Upper lobe of right lung (tissue), 1 donor: Measurements from ENCODE around the gene LRP3. TPM values are rescaled to one million over a fixed set of nuclear protein-coding genes. Genes with fewer than 3 reads are reported as not detected.
A peak's percentile ranks its signal among the peaks of the same experiment; 100 is the strongest.

ENCODE experiments used
- ATAC-seq: fragments of 200-7000 bp; cut with Tn5 transposase; one replicate; pipeline ENCODE4 v1.9.1; 2020; ENCODE audit warnings: mild to moderate bottlenecking, moderate library complexity
- DNase-seq: peaks from one replicate; pipeline ENCODE4 v3.0.0-alpha.2; 2020
- H3K27ac ChIP-seq: fragments of 200-600 bp; one replicate; pipeline ENCODE4 v1.8.0; 2022
- H3K27me3 ChIP-seq: fragments of 200-600 bp; one replicate; pipeline ENCODE4 v1.8.0; 2022; ENCODE audit warnings: mild to moderate bottlenecking
- H3K36me3 ChIP-seq: fragments of 200-600 bp; one replicate; pipeline ENCODE4 v1.8.0; 2022
- H3K4me1 ChIP-seq: fragments of 200-600 bp; one replicate; pipeline ENCODE4 v1.8.0; 2022
- H3K4me3 ChIP-seq: fragments of 200-600 bp; one replicate; pipeline ENCODE4 v1.8.0; 2022; ENCODE audit warnings: mild to moderate bottlenecking
- H3K9me3 ChIP-seq: fragments of 200-600 bp; one replicate; pipeline ENCODE4 v1.8.0; 2022
- intact Hi-C: fragments of 100-400 bp; cut with DNase I; formaldehyde crosslinking; loops from one replicate; pipeline ENCODE4 v1.11.0; 2022
- total RNA-seq: library from RNA; stranded (reverse); fragmentation: NEBNext Ultra II Directional; extraction: Animal tissue kit (Norgen Biotek cat#: 25700); gene quantifications from one replicate; pipeline ENCODE4 v1.2.1, GENCODE V29; 2021
- TF ChIP-seq, protein P1 (sequence below): fragments of 200-600 bp; IDR thresholded peaks from one replicate; pipeline ENCODE4 v1.8.0; 2022; ENCODE audit warnings: antibody characterized with exemption
- donor health status: DM: no; HTN: yes; CAD: no; lungs with severe emphysema.

Gene LRP3
- total RNA-seq, 1 donor from 2014 or later, result 22.0 TPM

DNA sequence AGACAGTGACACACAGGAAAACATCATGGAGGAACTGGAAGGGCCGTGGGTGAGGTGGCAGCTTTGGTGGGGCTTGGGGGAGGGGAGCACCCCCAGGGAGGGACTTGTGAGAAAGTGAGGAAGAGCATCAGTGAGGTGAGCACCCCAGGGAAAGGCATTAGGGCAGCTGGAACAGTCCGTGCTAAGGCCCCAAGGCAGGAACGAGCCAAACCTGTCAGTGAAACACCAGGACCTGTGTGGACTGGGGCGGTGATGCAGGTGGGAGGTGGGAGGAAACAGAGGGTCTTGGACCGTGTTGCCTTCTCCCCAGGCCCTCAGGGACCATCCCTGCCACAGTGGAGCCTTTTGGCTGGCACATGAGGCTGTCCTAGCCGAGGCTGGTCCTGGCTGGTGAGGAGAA, 48.8 kb downstream of the LRP3 start:
- Histone ChIP-seq H3K27me3 (no peaks in the 10 kb centered on the region), H3K9me3 (peaks cover 8% of the 10 kb centered on the region), H3K4me1 (peaks cover 6% of the 10 kb centered on the region), H3K27ac (no peak overlapping the region), H3K36me3 (no peaks in the 10 kb centered on the region), H3K4me3 (no peak overlapping the region)
- intact Hi-C loops, result loop anchor here (5.0 kb wide), 1 partner anchor 164 kb away; no protein-coding TSS in a partner anchor
- TF ChIP-seq, protein P1, sequence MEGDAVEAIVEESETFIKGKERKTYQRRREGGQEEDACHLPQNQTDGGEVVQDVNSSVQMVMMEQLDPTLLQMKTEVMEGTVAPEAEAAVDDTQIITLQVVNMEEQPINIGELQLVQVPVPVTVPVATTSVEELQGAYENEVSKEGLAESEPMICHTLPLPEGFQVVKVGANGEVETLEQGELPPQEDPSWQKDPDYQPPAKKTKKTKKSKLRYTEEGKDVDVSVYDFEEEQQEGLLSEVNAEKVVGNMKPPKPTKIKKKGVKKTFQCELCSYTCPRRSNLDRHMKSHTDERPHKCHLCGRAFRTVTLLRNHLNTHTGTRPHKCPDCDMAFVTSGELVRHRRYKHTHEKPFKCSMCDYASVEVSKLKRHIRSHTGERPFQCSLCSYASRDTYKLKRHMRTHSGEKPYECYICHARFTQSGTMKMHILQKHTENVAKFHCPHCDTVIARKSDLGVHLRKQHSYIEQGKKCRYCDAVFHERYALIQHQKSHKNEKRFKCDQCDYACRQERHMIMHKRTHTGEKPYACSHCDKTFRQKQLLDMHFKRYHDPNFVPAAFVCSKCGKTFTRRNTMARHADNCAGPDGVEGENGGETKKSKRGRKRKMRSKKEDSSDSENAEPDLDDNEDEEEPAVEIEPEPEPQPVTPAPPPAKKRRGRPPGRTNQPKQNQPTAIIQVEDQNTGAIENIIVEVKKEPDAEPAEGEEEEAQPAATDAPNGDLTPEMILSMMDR, result no peak
- ATAC-seq (no peak), DNase-seq (no peak)

- H3K27ac ChIP-seq, result no peak overlapping the region
- no peak overlapping the region for H3K4me3 ChIP-seq
- DNase-seq (no peak), ATAC-seq (peak; percentile 8)
- TF ChIP-seq, protein P1, result peak; percentile 53
- H3K4me1 ChIP-seq, result peaks cover 6% of the 10 kb centered on the region
- no peaks in the 10 kb centered on the region for H3K36me3 ChIP-seq
- no peaks in the 10 kb centered on the region for H3K27me3 ChIP-seq
- peaks cover 8% of the 10 kb centered on the region for H3K9me3 ChIP-seq
- intact Hi-C loops, result no loop called here
These were observed 52.0 kb downstream of the LRP3 start for GRCh38 chr19:33245948-33246708.

- H3K27ac ChIP-seq, result no peak overlapping the region
- H3K4me1 ChIP-seq, result no peaks in the 10 kb centered on the region
- DNase-seq (no peak), ATAC-seq (no peak)
- no peak overlapping the region for H3K4me3 ChIP-seq
- no peaks in the 10 kb centered on the region for H3K36me3 ChIP-seq
- intact Hi-C loops, result no loop called here
- no peaks in the 10 kb centered on the region for H3K27me3 ChIP-seq
- peaks cover 8% of the 10 kb centered on the region for H3K9me3 ChIP-seq
- TF ChIP-seq, protein P1, result no peak
These were observed 52.7 kb downstream of the LRP3 start for GRCh38 chr19:33246709-33247440.

- no peaks in the 10 kb centered on the region for H3K27me3 ChIP-seq
- ATAC-seq (no peak), DNase-seq (no peak)
- H3K9me3 ChIP-seq, result peaks cover 8% of the 10 kb centered on the region
- intact Hi-C loops, result no loop called here
- H3K4me1 ChIP-seq, result no peaks in the 10 kb centered on the region
- no peak overlapping the region for H3K27ac ChIP-seq
- H3K36me3 ChIP-seq, result no peaks in the 10 kb centered on the region
- no peak overlapping the region for H3K4me3 ChIP-seq
- TF ChIP-seq, protein P1, result no peak
These were observed 53.3 kb downstream of the LRP3 start for GRCh38 chr19:33247441-33247819.

DNA sequence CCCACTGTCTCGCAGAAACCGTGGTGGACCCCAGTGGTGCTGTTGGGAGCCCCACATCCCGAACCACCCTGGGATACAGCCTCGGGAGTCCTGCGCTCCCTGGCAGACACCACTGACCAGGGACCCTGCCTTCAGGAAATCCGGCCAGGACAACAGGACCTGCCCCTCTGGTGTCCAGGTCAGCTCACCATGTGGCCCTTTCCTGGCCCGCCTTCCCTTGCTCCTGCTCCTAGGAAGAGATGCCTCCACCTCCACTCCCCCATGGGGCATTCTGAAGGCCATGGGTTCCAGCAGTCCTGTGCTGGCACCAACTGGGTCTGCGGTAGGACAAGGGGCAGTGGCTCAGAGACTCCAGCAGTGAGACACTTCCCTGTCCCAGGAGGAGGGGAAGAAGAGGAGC, 54.0 kb downstream of the LRP3 start:
- Histone ChIP-seq H3K27me3 (no peaks in the 10 kb centered on the region), H3K9me3 (peaks cover 8% of the 10 kb centered on the region), H3K36me3 (no peaks in the 10 kb centered on the region), H3K4me1 (no peaks in the 10 kb centered on the region), H3K27ac (no peak overlapping the region), H3K4me3 (no peak overlapping the region)
- intact Hi-C loops, result no loop called here
- ATAC-seq (peak; percentile 5), DNase-seq (no peak)
- TF ChIP-seq, protein P1, result no peak
